Muscle of arm (tissue), 12 donors: ENCODE measurements around the gene GPR107. TPM values are rescaled to one million over a fixed set of nuclear protein-coding genes. Genes with fewer than 3 reads are reported as not detected.

Experiments used
- DNase-seq: peaks from one replicate; pipeline ENCODE4 v3.0.0-alpha.2; 2013
- polyA plus RNA-seq, 12 donors: library from polyadenylated mRNA; unstranded; fragments of 120-200 nt; gene quantifications; one replicate each; pipeline ENCODE4 v1.2.1, GENCODE V29; 2013; ENCODE audit not compliant: insufficient read length in 12 of 12

Gene GPR107
- polyA plus RNA-seq, 12 donors, result 32.6 to 40.6 (median 37.8) TPM; not detected in 1

- DNase-seq, result peak; percentile 81
These were observed 53.6 kb downstream of the GPR107 start for GRCh38 chr9:130107234-130107861.

DNA sequence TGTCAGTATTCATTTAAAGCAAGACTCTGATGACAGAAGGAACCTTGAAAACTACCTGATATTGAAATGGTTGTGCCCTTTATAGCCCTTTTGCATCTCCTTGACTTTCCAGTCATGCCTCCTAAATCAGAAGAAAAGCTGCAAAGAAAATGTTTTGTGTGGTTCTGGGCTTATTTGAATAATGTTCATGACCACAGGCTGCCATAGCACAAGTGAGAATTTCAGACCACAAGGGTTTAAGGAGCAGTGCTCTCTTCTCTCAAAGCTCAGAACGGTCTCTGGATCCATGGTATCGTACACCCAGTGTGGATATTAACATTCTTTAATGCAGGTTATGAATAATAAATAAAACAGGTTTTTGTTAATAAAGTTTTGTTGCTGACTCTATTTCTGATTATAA is 54.2 kb downstream of the GPR107 start:
- no peak for DNase-seq

- DNase-seq, result no peak
These were observed 56.5 kb downstream of the GPR107 start for GRCh38 chr9:130110166-130110565.

- DNase-seq, result no peak
These were observed 56.9 kb downstream of the GPR107 start for GRCh38 chr9:130110596-130111021.

- no peak for DNase-seq
These were observed 58.3 kb downstream of the GPR107 start for GRCh38 chr9:130111786-130112537.

GRCh38 chr9:130112538-130113151 is 58.9 kb downstream of the GPR107 start:
- no peak for DNase-seq

DNA sequence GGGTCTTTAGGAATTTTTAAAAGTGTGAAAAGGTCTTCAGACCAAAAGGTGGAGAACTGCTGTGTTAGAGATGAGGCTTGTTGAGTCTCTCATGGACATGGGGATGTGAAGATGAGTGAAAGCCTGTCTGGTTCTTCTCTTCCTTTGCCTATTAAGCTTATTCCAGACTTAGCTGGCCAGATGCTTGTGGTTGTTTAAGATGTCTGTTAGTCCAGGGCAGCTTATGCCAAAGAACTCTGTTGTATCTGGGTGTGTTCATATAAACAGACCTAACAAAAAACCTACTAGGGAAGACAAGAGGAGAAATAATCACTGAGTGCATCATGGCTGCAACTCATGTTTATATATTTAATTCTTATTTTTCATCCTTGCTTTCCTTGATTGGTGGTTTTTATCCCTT is 61.0 kb downstream of the GPR107 start:
- no peak for DNase-seq

DNA sequence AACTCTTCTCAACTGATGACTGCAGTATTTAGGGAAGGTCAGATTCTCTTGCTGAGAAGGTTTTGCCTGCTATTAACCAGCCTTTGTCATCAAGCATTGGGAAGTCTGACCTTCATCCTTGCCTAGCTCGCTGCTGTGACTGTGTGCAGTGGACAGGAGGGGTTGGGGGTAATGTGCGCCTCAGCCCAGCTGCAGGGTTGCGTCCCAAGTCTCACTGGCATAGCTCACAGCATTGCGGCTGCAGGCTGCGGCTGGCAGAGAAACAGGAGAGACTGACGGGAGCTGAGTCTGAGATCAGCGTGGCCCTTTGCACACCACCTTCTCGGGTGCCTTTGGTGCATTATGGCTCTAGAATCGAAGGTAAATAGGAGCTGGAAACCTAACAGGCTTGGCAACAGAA is 62.6 kb downstream of the GPR107 start:
- DNase-seq, result no peak

- no peak for DNase-seq
These were observed 63.7 kb downstream of the GPR107 start for GRCh38 chr9:130117376-130117775.

- no peak for DNase-seq
These were observed 64.3 kb downstream of the GPR107 start for GRCh38 chr9:130117816-130118632.

DNA sequence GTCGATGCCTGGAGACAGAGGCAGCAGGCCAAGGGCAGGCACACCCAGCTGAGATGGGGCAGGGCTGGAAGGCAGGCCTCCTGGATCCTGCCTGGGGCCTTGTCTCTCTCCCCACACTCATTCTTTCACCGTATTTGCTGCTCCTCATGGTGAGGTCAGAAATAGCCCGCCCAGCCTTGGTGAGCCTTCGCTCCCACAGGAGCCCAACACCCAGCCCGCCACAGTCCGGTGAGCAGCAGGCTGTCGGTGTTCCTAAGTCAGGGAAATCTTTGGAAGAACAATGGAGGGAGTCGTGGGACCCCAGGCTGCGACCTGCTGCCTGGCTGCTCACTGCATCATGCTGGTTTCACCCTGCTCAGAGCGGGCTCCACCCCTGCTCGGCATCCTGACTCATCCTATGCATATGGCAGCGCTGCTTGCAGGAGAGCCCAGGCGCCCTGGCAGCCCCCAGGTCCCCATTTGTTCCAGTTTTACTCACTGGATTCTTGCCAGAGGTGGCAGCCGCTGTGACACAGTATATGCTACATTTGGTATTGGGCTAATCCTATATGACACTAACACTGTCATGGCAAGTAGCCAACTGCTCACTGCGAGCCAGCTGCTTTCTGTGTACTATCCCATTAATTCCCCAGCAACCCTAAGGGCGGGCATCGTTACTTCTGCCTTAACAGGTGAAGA is 65.3 kb downstream of the GPR107 start:
- peak; percentile 59 for DNase-seq

- no peak for DNase-seq
These were observed 66.0 kb downstream of the GPR107 start for GRCh38 chr9:130119519-130120298.

- no peak for DNase-seq
These were observed 66.5 kb downstream of the GPR107 start for GRCh38 chr9:130120299-130120587.

DNA sequence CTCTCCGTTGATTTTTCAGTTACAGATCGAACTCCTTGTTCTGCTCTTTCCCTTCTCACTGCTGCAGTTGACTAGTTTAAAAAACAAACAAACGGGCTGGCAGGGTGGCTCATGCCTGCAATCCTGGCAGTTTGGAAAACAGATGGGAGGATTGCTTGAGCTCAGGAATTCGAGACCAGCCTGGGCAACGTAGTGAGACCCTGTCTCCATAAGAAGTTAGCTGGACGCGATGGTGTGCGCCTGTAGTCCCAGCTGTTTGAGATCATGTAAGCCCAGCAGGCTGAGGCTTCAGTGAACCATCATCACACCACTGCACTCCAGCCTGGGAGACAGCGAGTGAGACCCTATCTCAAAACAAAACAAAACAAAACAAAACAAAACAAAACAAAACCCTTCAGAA is 67.1 kb downstream of the GPR107 start:
- DNase-seq, result no peak

DNA sequence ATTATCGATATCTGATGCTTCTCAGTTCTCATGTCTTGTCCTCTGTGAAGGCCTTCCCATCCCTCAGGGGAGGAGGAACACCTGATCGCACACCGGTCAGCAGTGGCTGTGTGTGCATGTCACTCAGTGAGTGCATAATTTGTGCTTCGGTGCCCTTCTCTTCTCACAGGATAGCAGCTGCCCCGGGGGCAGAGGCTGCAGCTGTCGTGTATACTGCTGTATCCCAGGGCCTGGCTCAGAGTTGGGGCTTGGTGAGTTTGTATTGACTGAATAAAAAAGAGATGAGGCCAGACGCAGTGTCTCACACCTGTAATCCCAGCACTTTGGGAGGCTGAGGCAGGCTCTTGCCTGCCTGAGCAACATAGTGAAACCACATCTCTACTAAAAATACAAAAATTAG is 68.8 kb downstream of the GPR107 start:
- no peak for DNase-seq

DNA sequence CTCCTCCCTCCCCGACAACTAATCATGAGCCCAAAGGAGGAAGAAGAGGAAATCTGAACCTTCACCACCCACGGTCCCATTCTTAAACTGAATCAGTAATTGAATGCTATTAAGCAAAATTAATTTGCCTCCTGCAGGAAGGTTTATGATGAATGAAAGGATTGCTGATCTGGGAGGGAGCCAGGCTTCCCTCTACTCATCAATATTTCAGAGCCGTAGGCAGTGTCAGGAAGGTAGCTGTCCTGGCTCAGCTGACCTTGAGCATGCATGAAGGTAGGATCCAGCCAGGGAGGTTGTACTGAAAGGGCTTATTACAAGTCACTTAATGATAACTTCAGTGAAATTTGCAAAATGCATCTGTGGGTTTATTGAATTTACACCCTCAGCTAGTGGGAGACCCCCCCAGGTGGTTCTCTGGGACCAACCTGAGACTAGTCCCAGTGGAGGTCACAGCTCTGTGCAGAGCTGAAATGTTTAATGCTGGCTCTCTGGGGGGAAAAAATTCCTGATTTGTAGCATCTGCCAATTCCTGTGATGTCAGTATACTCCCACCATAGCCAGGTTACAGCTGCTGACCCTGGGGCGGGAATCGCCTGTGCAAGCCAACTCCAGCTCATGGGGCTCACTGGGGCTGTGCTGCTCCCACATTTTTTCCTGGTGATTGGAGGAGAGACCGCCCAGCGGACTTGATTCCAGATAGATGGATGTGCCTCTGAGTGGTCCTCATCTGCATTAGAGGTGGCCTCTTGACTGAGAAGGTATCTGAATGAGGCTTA is 70.6 kb downstream of the GPR107 start:
- no peak for DNase-seq

DNA sequence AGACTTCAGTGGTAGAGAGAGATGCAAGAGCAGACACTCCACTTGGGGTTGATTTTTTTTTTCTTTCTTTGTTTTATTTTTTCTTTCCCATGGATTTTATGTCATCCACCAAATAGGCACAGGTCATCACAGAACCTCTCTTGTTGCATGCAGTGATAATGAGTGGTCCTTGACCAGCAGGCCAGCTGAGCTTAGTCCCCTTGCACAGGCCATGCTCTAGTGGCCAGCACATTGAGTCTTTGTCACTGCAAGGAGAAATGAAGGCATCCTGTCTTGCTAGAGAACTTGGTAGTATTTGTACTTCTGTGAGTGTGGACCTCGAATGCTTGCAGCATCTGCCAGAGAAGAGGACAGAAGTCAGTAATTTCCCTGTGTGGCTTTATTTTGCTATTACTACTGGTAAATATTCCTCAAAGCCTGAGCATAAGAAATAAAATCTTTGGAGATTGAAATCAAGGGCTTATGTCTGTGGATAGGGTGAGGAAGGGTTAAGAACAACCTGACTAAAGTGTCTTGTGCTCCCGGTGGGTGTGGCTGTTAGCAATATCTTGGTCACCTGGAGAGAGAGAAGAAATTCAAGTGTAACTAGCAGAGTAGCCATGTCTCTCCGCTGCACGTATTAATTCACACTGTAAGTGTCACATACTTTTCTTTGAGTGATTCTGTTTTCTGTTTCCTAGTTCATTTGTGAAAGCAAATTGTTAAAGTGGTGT is 73.2 kb downstream of the GPR107 start:
- DNase-seq, result no peak

GRCh38 chr9:130128251-130128650 is 74.5 kb downstream of the GPR107 start:
- DNase-seq, result no peak

- DNase-seq, result no peak
These were observed 75.2 kb downstream of the GPR107 start for GRCh38 chr9:130128733-130129431.
